DOHH2 (cell line): Measurements from ENCODE around the gene EFCAB14.

ENCODE experiments used
- EZH2phosphoT487 ChIP-seq: fragments of 200-600 bp; sonication (generic); IDR thresholded peaks from 2 replicates; pipeline ENCODE4 v1.6.1; 2017; ENCODE audit warnings: borderline replicate concordance, mild to moderate bottlenecking, antibody characterized with exemption, low read length, moderate library complexity, mixed read lengths
- TF ChIP-seq, protein P1 (sequence below): fragments of 200-600 bp; sonication (generic); IDR thresholded peaks from one replicate; pipeline ENCODE4 v1.5.1; 2014; ENCODE audit warnings: antibody characterized with exemption, mild to moderate bottlenecking, low read depth, low read length; ENCODE audit not compliant: poor library complexity, severe bottlenecking

DNA sequence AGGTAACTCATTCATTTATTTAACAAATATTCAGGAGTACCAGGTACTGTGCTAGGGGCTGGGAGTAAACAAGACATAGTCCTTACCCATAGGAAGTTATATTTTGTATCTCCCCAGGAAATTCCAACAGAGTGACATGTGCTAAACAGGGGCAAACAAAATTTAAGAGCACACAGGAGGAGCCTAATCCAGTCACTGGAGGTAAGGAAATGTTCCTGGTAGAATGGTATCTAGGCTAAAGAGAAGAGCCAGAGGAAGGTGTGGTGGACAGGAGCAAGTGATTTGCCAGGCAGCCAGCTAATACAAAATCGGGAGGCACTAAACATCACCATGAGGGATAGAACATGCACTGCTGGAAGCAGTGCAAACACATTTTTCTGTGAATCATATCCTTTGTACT is 36.9 kb downstream of the EFCAB14 start:
- TF ChIP-seq, protein P1, sequence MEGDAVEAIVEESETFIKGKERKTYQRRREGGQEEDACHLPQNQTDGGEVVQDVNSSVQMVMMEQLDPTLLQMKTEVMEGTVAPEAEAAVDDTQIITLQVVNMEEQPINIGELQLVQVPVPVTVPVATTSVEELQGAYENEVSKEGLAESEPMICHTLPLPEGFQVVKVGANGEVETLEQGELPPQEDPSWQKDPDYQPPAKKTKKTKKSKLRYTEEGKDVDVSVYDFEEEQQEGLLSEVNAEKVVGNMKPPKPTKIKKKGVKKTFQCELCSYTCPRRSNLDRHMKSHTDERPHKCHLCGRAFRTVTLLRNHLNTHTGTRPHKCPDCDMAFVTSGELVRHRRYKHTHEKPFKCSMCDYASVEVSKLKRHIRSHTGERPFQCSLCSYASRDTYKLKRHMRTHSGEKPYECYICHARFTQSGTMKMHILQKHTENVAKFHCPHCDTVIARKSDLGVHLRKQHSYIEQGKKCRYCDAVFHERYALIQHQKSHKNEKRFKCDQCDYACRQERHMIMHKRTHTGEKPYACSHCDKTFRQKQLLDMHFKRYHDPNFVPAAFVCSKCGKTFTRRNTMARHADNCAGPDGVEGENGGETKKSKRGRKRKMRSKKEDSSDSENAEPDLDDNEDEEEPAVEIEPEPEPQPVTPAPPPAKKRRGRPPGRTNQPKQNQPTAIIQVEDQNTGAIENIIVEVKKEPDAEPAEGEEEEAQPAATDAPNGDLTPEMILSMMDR, result no peak
- TF ChIP-seq EZH2phosphoT487, result no peak
